ENCODE data around the gene TMEM266. TPM values are rescaled to one million over a fixed set of nuclear protein-coding genes. Genes with fewer than 3 reads are reported as not detected.

Gene TMEM266
- total RNA-seq, 1 donor from 2014 or later = not detected

DNA sequence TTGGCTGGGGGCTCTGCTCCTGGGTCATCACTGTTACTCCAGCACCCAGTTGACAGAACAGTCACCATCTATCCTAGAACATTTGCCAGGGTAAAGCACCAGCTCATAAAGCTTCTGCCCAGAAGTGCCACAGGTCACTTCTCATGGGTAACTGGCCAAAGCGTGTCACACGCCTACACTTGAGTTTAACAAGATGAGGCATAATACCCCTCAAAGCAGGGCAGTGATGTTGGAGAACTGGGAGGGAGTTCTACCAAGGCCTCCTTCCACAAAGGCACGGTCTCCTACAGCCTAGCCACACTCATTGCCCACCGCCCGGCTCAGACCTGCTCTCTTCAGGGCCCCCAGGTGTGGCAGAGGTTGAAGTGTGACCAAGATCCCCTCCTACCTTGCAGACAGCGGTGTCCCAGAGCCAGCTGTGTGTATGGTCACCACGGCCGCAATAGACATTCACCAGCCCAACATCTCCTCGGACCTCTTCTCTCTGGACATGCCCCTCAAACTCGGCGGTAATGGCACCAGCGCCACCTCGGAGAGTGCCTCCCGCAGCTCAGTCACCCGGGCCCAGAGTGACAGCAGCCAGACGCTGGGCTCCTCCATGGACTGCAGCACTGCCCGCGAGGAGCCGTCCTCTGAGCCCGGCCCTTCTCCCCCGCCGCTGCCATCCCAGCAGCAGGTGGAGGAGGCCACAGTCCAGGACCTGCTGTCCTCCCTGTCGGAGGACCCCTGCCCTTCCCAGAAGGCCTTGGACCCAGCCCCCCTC lies 143.7 kb downstream of the TMEM266 start:
- no peak for DNase-seq

DNA sequence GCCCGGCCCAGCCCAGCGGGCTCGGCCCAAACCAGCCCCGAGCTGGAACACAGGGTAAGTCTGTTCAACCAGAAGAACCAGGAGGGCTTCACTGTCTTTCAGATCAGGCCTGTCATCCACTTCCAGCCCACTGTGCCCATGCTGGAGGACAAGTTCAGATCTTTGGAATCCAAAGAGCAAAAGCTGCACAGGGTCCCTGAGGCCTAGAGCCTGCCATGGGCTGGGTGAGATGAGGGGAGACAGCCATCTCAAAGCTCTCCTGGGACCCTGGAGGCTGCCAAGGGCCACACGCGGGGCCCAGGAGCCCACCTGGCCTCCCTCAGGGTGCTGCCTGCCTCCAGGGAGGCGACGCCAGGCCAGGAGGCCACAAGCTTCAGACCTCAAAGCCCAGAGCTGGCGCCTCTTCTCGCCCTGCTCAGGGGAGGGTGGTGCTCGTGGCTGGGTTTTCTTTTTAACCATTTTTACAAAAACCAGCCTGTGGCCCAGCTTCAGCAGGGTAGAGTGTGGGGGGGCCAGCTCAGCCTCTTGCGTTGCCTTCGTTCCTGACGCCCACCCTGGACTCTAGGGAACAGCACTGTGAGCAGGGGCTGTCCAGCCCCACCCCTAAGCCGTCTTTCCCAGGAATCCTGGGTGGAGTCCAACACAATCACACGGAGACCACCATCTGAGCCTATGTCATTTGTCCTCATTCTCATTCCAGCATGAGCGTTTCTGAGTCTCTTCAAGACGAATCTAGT lies 144.5 kb downstream of the TMEM266 start:
- DNase-seq = no peak

DNA sequence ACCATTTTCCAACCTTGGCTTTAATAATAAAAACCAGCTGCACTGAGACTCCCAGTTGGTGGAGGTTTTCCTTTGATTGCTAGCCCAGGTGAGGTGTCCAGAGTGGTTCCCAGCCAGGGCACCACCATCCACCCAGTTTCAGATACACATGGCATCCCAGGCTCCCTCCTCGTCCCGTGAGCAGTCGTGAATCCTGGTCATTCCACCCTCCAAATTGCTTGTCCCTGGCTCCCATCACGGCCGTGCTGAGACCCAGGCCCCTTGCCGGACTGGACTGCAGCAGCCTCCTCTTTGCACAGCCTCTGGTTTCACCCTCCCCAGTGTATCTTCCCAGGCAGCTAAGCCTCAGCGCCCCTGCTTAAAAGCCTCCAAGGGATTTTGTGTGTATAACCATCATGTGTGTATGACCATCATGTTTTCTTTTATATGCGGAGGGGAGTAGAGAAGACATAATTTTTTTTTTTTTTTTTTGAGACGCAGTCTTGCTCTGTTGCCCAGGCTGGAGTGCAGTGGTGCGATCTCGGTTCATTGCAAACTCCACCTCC lies 145.2 kb downstream of the TMEM266 start:
- DNase-seq = no peak

DNA sequence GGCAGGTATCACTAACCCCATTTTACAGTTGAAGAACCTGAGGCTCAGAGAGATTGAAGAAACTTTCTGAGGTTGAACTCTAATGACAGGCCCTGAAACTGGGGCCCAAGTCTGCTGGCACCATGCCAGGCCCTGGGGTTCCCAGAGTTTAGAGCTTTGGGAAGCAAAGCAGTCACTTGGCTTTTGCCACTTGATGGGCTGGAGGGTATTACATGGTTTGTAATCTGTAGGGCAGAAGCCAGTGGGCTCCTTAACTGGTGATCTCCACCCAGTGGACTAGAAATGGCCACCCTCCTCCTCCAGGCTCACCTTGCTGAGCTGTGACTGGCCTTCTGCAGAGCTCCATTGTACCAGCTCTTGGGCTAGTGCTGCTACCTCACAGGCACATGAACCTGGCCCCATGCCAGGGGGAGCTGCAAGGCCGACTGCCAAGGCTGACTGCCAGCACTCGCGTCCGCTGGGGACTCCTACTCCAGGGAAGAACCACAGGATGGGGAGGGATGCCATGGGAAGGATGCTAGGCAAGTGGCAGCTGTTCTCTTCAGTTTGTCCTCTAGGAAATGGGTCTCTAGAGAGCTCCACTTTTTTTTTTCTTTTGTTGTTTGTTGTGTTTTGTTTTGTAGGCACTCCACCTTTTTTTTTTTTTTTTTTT lies 146.7 kb downstream of the TMEM266 start:
- DNase-seq = peak; percentile 71

DNA sequence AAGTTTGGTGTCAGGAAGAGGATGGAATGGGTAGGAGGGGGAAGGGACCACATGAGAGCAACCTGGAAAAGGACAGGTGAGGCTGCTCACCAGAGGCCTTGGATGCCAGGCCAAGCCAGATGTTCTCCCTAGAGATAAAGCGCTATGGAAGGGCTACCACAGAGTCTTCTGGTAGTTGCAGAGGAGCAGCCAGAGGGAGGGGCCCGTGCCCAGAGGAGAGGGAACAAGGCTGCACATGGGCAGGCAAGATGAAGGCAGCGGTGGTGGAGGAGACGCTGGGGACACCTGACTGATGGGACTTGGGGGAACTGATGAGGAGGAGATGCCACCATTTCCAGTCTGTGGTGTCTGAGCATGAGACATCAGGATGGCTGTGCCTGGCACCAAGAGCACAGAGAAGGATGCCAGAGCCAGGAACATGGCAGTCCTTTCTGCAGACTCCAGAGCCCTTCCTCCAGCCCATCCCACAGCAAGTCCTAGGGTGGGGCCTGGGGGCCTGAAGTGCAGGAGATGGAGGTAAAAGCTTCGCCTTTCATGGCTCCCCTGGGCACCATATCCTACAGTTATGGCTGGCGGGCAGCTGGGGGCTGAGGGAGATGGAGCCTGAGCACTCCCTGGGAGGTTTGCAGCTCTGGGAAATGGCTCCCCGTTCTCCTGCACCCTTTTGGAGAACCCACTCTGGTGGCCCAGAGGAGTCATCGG lies 148.4 kb downstream of the TMEM266 start:
- DNase-seq = no peak

DNA sequence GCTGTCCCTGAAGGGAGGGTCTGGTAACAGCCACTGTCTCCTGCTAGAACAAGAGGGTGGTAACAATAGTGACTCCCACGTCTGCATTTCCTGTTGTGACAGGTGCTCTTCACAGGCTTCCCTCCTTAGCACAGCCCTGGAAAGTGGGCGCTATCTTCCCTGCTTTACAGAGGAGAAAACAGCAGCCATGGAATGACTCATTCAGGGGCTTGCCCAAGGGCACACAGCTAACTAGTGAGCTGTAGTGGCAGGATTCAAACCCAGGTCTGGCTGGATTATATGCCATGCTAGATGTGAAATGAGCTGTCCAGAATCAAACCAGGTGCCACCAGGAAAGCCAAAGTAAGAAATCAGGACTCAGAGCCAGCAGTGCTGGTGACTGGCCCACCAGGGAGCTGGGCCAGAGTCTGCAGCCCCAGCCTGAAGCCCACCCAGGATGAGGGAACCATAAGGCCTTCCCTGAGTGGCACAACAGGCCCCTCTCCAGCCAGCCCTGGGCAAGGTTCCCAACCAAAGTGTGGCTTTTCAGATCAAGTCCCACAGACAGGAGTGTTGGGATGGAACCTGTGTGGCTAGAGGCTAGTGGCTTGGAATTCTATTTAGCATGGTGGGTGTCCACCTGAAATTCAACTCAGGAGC lies 149.1 kb downstream of the TMEM266 start:
- no peak for DNase-seq

DNA sequence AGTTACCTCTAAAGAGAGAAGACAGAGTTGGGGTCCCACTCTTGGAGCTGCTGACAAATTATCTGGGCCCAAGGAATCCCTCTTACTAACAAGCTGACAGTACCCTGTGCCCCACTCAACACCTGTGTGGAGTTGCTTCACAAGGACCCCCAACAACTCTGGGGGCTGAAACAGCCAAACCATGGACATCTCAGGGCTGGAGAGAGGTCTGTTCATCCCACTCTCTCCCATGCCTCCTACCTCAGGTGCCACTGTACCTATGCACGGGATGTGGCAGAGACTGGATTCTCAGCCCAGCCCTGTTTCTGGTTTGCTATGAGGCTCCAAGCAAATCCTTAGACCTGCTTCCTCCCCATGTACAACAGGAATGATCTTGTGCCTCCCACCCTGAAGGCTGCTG lies 149.7 kb downstream of the TMEM266 start:
- no peak for DNase-seq

DNA sequence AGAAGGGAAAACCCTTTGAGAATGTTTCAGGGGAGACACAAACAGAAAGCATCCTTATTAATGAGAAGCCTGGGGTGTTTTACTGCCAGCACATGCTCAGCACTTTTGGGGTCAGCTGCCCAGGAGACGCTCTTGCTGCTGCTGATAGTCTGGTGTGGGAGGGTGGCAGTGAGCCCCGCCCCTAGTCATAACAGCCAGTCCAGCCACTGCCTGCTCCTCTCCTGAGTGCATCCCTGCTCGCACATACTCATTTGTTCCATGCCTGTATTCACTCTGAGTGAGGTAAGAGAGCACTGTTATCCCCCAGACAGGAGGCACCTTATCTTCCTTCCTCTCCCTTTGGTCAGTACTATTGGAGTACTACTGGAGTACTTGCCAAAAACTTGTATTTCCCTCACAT lies 150.2 kb downstream of the TMEM266 start:
- no peak for DNase-seq

DNA sequence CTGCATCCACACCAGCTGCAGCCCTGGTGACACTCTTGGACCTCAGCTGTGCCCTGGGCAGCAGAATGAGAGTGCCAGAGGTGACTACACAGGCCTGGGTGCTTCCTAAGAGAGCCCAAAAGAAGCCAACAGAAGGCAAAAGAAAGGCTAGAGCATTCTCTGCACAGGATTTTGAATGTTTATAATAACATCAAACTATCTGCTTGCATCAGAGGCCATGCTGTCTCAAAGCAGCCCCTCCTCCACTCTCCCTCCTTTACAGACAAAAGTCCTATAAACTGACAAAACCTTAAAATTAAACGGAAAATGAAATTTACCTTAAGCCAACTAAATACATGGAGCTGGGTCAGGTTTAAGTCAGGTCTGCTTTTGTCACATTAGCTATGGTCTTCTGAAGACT lies 155.8 kb downstream of the TMEM266 start:
- DNase-seq = no peak

DNA sequence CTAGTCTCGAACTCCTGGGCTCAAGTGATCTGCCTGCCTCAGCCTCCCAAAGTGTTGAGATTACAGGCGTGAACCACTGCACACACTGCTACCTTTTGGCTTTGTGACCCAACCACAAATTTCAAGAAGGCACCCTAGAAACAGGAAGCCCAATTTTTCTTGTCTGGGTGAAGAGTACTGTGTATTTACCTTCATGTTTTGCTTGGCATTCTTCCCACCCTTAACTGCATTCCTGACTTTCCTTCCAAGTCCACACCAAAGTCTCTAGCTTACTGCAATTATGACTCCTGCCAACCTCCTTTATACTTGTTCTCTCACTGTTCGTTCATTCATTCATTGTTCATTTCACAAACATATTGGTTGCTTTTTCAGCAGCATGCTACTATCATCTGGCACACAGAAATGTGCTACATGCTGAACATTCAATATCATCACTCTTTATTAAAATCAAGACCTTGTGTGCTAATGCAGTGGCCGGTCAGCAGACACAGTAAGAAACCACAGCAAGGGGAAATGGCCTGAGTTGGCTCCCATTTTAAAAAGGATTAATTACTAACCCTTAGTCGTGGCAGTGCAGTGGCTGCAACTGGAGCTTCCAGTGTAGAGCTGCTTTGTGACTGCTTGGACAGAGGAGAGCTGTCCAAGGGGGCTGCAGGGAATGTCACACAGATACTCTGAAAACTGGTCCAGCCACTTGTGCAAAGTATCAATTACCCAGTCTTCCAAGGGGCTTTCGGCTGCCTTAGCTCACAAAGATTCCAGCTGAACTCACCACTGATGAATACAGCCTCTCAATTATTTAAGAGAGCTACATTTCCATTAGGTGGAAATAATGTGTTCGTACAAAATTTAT lies 157.5 kb downstream of the TMEM266 start:
- peak; percentile 43 for DNase-seq

DNA sequence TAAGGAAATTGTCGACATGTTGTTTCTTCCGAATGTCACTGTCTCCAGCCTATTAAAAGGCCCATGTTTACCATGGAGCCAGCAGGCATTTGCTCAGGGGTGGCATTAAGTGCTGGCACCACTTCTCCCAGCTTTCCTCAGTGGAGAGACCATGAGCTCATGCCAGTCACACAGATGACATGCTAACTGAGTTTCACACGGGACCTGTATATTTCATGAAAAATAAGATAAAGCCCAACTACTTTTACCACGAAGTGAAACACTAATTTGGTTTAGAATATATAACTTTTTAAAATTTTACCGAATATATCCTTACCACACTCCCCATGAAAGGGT lies 158.1 kb downstream of the TMEM266 start:
- no peak for DNase-seq

DNA sequence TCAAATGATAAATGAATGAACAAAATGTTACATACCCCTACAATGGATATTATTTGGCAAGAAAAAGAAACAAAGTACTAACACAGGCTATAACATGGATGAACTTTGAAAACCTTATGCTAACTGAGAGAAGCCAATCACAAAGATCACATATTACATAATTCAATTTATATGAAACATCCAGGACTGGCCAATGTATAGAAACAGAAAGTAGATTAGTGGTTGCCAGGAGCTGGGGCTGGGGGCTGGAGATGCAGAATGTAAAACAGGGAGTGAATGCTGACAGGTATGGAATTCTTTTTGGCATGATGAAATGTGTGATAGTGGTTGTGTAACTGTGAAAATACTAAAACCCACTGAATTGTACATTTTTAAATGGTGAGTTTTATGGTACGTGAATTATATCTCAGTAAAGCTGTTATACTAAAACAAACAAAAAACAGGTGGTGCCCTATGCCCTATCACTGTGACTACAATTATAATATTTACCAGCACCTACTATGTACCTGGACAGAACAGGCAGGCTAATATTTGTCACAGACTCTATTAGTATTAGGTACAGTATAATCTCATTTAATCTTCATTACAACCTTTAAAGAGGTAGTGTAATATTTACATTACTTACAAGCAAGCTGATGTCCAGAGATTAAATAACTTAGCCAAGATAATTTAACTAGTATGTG lies 161.4 kb downstream of the TMEM266 start:
- DNase-seq = no peak

DNA sequence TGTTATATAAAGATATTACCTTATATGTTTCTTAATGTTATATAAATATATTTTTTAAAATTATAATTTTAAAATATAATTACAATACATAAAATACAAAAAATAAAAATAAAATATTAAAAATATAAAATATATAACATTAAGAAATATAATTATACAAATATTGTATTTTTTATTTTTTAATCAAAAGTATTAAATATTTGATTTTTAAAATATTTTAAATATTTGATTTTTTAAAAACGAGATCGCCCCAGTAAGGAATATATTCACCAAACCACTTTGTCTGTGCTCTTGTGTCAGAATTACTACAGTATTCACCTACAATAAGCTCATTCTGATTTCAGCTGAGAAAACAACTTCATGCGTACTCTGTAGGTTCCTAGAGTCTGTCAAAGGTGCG lies 162.4 kb downstream of the TMEM266 start:
- DNase-seq = no peak

DNA sequence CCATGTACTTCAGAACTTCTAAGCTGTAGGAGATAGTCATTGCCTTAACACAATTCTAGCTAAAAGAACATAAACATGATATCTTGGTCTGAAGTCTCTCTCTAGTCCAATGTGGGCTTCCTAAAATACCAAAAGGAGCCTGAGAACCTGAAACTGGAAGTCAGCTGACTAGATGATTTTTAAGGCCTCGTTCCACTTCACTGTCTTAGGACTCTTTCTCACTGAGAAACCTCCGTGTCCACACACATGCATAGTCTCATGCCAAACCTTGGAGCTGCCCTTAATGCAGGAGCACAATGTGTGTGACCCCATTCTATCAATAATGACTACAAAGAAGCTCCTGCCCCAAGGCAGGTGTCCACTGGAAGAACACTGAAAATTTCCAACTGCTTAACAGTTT lies 163.7 kb downstream of the TMEM266 start:
- DNase-seq = no peak

DNA sequence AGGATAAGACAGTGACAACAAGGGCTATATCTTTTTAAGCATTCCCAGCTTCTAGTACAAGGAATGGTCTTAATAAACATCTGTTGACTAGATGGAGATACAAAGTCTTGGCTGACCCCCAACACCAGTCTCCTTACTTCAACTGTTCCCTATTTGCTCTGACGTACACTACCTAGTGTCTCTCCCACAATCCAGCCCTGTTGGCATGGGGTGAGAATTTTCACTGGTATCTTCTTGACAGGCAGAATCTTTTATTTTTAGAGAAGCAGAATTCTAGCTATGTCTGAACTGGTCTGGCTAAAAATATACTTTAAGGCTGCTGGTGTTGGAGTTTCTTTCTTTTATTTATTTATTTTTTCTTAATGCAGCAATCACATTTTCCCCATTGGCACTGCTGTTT lies 169.5 kb downstream of the TMEM266 start:
- DNase-seq = no peak

DNA sequence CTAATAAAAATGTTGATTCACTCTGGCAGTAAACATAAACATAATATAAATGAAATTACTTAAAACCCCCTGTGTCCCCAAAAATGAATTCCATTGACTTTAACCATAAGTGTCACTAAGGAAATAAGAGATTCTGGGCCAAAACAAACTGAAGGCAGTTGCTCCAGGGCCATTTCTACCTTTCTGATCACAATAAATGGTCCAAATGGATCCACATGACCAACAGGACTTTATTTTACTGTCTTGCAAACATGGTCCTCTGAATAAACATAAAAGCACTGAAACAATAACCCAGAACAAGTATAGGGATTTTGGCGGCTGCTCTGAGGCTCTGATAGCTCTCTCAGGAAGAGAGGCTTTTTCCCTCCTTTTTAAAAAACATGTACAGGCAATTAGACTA lies 174.1 kb downstream of the TMEM266 start:
- no peak for DNase-seq

DNA sequence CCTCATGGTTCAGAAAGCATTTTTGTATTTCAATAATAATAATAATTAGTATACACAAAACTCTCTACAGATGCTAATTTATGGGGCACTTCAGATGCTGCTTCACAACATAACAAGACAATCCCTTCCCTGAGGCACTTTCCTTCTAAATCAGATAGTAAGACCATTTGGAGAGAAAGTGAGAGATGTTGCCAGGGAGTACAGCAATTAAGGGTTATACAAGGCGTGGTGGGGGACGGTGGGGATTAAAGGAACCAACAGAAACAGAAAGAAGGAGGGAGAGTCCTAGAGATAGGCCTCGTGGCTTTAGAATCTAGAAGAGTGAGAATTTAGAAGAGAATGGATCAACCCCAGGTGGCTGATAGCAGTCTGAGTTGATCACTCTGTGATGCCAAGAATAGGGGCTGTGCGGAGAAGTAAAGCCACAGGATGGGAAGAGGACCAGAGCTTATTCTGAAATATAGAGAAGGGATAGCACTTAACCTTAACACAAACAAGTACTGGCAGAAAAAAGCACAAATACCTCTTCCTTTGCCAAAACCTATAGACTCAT lies 174.6 kb downstream of the TMEM266 start:
- no peak for DNase-seq

DNA sequence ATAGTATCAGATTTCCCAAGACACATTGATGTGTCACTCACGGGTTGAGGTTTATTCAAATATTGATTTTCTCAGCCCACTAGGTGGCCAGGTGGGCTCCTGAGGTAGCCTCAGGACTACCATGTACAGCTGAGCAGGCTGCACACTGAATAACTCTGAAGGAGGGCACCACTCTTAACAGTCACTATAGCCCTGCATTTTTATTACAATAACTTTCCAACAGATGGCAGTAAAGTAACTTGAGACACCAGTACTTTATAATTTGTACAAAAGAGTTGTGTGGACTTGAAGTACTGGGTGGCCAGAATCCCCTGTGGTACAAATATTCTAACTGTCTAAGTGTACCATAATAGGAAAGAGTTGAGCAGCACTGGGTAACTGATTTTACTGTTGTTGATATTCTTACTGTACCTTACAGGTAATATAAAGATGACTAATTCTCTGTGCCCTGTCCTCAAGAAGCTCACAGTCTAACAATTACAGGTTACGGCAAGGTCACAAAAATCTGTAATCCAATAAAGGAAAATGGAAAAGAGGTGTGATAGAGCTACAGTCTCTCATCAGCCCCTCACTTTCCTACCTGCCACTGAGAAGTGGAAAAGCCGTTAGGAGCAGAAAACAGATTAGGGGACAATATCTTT lies 175.5 kb downstream of the TMEM266 start:
- peak; percentile 52 for DNase-seq

DNA sequence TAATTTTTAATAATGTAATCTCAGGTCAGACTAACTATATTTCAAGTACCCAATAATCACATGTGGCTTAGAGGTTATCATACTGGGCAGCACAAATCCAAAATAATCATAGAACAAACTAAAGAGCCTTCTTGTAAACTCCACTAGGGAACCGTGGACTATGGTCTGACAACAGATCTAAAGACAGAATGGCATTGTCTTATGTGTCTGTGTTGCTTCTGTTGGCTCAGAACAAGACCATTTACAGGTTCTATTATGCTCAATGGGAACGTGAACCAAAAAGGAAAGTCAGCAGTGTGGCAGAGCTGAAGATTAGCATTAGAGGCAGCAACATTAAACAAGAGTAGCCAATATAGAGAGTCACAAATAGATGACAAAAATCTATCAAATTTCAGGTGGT lies 176.6 kb downstream of the TMEM266 start:
- DNase-seq = no peak

DNA sequence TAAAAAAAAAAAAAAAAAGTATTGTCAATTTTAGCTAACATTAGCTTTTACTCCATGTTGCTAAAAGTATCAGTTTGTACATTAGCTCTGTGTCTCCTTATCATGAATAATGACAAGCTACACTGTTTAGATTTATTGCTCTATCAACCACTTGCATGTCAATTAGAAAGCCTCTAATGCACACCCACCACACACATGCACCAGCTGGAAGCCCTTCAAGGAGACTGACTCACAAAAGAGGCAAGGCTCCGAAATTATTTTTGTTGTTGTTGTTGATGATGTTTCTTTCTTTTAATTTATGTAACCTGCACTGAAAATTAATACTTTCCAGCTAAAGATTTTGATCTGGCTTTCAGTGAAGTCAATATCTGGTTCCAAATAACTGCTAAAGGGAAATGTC lies 180.0 kb downstream of the TMEM266 start:
- no peak for DNase-seq
